Measurements from ENCODE around the gene PAPSS1. TPM values are rescaled to one million over a fixed set of nuclear protein-coding genes. Genes with fewer than 3 reads are reported as not detected.

The PAPSS1 gene
- polyA plus RNA-seq, 1 of the 3 experiments (the other 2 are of a cell fraction) = 70.1 TPM

- Histone ChIP-seq H3K27ac (ENCODE audit: low read depth in 2 of 2, low read length in 1 of 2) (no peak overlapping the region), H3K4me2 (no peak overlapping the region), H3K9me2 (no peaks in the 10 kb centered on the region), H2AFZ (ENCODE audit: low read depth) (no peak overlapping the region), H3K9me3 (no peaks in the 10 kb centered on the region), H3K4me3 (ENCODE audit: low read depth in 2 of 2, low read length in 1 of 2) (no peak overlapping the region), H3K79me2 (ENCODE audit: insufficient read depth) (peaks cover 51% of the 10 kb centered on the region), H3K4me1 (ENCODE audit: control insufficient read depth in 1 of 2, insufficient read depth in 2 of 2, low read depth in 1 of 2, low read length in 1 of 2) (peaks cover 0 to 7% of the 10 kb centered on the region in 2 experiments; a peak in 2 of 4 replicates), H3K36me3 (replicated peaks in 1 of 2; ENCODE audit: control insufficient read depth in 1 of 2, insufficient read depth in 2 of 2, low read length in 1 of 2) (peaks cover 11 to 32% of the 10 kb centered on the region in 2 experiments), H3F3A (replicated peaks; ENCODE audit: insufficient read depth) (peaks cover 23% of the 10 kb centered on the region), H4K20me1 (ENCODE audit: insufficient read depth) (no peaks in the 10 kb centered on the region; the same call in 1 of the 2 replicates), H3K27me3 (ENCODE audit: insufficient read depth) (no peaks in the 10 kb centered on the region), H3K9ac (no peak overlapping the region)
- TF ChIP-seq GABPA (IDR thresholded peaks at IDR 0.05; ENCODE audit: low read depth) (no peak), MAX (IDR thresholded peaks at IDR 0.05; ENCODE audit: low read depth) (no peak), REST (IDR thresholded peaks at IDR 0.05; ENCODE audit: low read depth, low read length) (no peak), USF1 (IDR thresholded peaks at IDR 0.05; ENCODE audit: borderline replicate concordance, low read depth) (no peak), RFX5 (IDR thresholded peaks at IDR 0.05; ENCODE audit: low read length) (no peak), CHD2 (IDR thresholded peaks at IDR 0.05; ENCODE audit: low read length, partially characterized antibody) (no peak), SIN3A (IDR thresholded peaks at IDR 0.05; ENCODE audit: borderline replicate concordance, low read depth, low read length) (no peak), MEF2A (IDR thresholded peaks at IDR 0.05; ENCODE audit: borderline replicate concordance, low read depth) (no peak), YY1 (IDR thresholded peaks at IDR 0.05; ENCODE audit: low read depth) (no peak), FOXJ3 (CRISPR knock-in tag; IDR thresholded peaks at IDR 0.05) (no peak), MXI1 (IDR thresholded peaks at IDR 0.05; ENCODE audit: low read depth, low read length) (no peak), IRF3 (IDR thresholded peaks at IDR 0.05; ENCODE audit: low read depth, low read length) (no peak), FOSL2 (IDR thresholded peaks at IDR 0.05; ENCODE audit: borderline replicate concordance, low read depth) (no peak), RXRA (IDR thresholded peaks at IDR 0.05; ENCODE audit: borderline replicate concordance, low read depth) (no peak), ELF1 (IDR thresholded peaks at IDR 0.05) (no peak), GATA2 (CRISPR knock-in tag; IDR thresholded peaks at IDR 0.05) (no peak), FOXM1 (IDR thresholded peaks at IDR 0.05; ENCODE audit: low read depth) (no peak), POLR2AphosphoS5 (IDR thresholded peaks at IDR 0.05; ENCODE audit: low read depth, low read length) (no peak), EZH2phosphoT487 (IDR thresholded peaks at IDR 0.05; ENCODE audit: borderline replicate concordance, low read depth) (no peak), TAF1 (IDR thresholded peaks at IDR 0.05; ENCODE audit: borderline replicate concordance, low read depth, low read length) (no peak)
- CTCF ChIA-PET = interaction anchor here (0.9 kb wide), 1 partner anchor 43 kb away, joined by 3 read pairs; no protein-coding TSS in a partner anchor
- no peak for DNase-seq
- POLR2A ChIA-PET = no interaction called here
- WGBS (ENCODE audit: low lambda C conversion rate) = 76% methylated on average over 2 of the region's 2 CpGs
Measured at GRCh38 chr4:107693132-107693531, 26.9 kb downstream of the PAPSS1 start.

All from SK-N-SH (cell line).